G401 (cell line): ENCODE data around the gene CAPN15. TPM values are rescaled to one million over a fixed set of nuclear protein-coding genes. Genes with fewer than 3 reads are reported as not detected.

ENCODE experiments used
- DNase-seq: peaks from one replicate; pipeline ENCODE4 v3.0.0-alpha.2; 2015; ENCODE audit warnings: low spot score
- in situ Hi-C: cut with HindIII; loops from 2 replicates; pipeline ENCODE4 v1.10.0; 2016; ENCODE audit warnings: low sequenced_read_pairs, mixed read lengths
- total RNA-seq: library from RNA; depleted of rRNA; stranded (reverse); fragments of >200 nt; shearing (Covaris generic); gene quantifications from 2 replicates; pipeline ENCODE4 v1.2.3, GENCODE V29; 2014

Gene CAPN15
- total RNA-seq, 1 experiment from 2014 or later = 38.8 TPM

DNA sequence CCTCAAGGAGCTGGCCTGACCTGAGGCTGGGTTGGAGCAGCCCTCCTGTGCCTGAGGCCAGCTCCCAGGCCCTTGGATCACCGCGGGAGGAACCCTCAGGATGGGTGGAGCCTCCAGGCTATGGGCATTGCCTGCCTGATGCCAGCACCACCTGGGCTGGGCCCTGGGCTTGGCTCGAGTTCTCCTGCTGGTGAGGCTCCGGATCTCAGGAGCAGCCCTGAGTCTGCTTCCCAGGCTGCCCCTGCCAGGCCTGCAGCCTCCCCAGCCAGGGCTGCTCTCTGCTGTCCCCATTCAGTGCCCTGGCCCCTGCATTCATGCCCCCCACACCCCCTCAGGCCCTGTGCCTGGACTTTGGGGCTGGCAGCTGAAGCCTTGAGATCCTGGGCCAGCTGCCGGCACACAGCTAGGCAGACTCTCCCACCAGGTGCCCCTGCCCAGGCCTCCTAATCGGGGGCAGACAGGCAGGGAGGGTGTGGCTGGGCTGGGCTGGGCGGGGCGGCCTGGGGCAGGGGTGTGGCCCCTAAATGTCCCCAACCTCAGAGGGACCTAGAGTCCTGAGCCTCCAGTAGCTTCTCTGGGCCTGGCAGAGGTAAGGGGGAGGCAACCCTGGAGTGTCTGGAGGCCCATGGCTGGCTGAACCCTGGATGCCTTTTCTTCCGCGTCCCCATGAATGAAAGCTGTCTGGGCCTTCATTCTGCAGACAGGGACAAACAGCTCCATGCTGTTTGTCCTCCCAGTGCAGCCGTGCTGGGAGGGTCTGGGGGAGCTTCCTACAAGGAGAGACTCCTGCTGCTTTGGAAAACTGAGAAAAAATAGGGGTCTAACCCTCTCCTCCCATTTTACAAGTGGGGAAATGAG lies 41.1 kb downstream of the CAPN15 start:
- DNase-seq = peak; percentile 56

GRCh38 chr16:569445-570254 lies 42.1 kb downstream of the CAPN15 start, which contains the start of gene PIGQ:
TSS of gene PIGQ (plus strand) at chr16:569968. CDS start at chr16:574075, 4,107 bp downstream.
- no peak for DNase-seq
- in situ Hi-C loops = no loop called here

More for the DNA sequence above, 41.1 kb downstream of the CAPN15 start:
- in situ Hi-C loops = no loop called here

DNA sequence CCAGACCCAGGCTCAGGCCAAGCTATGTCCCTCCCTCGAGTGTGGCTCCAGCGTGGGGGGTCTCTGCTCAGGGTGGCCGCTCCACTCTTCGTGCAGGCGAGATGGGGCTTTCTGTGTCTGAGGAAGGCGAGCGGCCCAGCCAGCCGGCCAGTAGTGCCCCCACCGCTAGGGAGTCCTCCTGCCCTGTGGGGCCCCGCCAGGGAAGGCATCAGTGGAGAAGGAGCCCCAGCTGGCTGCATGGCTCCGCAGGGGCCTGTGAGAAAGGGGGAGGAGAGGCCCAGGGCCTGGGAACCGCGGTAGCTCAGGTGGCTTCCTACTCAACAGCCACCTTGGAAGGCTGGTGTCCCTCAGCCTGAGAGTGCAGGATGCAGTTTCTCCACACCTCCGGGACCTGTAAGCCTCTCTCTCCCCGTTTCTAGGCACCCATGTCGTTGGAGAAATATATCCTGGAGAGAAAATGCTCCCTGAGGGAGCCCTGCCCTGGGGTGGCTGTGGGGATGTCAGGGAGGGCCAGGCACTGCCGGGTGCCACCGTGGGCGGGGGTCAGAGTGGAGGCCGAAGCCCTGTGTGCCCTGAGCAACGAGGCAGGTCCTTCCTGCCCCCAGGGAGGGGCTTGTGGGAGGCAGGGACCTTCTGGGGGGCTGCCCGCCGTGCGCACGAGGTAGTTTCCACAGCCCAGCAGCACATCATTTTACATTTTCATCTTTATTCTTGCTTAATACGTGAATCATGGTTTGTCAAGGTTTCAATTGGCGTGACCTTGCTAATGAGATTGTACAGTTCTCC lies 45.5 kb downstream of the CAPN15 start:
- DNase-seq = no peak
- in situ Hi-C loops = no loop called here

DNA sequence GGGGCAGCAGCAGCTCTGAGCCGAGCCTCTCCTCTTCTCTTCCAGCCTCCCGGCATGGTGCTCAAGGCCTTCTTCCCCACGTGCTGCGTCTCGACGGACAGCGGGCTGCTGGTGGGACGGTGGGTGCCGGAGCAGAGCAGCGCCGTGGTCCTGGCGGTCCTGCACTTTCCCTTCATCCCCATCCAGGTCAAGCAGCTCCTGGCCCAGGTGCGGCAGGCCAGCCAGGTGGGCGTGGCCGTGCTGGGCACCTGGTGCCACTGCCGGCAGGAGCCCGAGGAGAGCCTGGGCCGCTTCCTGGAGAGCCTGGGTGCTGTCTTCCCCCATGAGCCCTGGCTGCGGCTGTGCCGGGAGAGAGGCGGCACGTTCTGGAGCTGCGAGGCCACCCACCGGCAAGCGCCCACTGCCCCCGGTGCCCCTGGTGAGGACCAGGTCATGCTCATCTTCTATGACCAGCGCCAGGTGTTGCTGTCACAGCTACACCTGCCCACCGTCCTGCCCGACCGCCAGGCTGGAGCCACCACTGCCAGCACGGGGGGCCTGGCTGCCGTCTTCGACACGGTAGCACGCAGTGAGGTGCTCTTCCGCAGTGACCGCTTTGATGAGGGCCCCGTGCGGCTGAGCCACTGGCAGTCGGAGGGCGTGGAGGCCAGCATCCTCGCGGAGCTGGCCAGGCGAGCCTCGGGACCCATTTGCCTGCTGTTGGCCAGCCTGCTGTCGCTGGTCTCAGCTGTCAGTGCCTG lies 46.7 kb downstream of the CAPN15 start:
- DNase-seq = no peak
- in situ Hi-C loops = no loop called here

DNA sequence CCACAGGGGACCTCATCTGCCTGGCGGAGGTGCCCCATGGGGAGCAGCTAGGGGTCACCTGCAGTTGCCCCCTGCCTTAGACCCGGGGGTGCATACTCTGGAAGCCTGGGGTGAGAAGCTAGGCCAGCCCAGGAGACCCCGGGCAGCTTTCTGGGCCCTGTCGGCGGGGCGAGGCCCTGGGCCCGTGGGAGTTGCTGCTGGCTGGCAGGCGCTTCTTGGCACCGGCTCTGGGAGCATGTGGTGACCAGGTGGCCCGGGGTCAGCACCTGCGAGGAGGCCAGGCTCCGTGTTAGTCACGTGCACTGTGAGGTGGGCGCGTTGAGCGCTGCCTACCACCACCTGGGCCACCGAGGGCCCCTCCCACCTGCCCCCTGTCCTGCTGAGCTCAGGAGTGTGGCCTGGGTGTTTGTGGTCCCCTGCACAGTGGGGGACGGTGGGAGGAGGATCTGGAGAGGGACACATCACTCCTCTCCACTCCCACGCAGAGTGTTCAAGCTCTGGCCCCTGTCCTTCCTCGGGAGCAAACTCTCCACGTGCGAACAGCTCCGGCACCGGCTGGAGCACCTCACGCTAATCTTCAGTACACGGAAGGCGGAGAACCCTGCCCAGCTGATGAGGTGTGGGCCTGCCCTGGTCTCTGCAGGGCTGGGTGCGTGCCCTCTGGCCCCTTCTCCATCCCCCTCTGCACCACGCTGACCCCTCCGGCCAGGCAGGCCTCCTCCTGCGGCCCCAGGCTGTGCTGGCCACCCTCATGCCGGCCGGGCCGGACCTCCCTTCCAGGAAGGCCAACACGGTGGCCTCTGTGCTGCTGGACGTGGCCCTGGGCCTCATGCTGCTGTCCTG lies 48.1 kb downstream of the CAPN15 start:
- in situ Hi-C loops = no loop called here
- DNase-seq = no peak

DNA sequence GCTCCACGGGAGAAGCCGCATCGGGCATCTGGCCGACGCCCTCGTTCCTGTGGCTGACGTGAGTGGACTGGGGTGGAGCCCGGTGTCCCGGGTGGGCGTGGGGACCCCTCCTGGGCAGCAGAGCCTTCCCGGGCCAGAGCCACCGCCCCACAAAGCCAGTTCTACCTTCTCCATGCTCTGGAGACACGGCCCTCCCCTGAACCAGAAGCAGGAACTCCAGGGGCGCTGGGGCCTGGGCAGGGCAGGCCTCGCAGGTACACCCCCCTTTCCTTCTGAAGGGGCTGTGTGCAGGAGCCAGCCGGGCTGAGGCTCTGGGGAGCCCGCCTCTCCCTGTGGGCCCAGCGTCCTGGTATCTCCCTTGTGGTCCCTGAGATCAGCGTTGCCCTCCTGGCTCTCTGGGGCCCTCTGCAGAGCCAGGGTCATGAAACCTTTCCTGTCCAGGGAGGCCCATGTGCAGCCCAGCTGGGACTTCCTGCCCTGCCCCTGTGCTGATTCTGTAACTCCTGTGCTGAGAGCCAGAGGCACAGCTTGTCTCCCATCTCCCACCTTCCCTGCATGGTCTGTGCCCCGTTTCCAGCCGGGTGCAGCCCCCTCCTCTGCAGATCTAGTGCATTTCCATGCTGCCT lies 48.8 kb downstream of the CAPN15 start:
- in situ Hi-C loops = no loop called here
- no peak for DNase-seq

DNA sequence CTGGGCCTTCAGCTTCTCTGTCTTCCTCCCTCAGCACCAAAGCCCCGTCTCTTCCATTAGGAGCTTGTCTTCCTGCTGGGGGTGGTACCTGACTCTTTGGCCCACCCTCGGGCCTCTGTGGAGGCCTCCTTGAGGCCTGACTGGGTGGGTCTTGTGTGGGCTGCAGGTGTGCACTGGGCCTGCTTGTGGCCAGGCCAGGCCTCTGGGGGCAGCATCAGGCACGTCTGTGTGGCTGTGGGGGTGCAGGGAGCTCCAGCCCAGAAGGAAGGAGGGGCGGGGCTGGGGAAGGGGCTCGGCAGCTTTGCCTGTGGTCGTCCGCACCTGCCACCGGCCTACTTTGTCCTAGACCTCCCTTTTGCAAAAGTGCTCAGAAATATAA lies 49.3 kb downstream of the CAPN15 start:
- in situ Hi-C loops = no loop called here
- DNase-seq = no peak

- in situ Hi-C loops = no loop called here
- DNase-seq = no peak
Measured at GRCh38 chr16:577796-578195, 50.3 kb downstream of the CAPN15 start.

GRCh38 chr16:578232-578869 lies 50.8 kb downstream of the CAPN15 start:
- in situ Hi-C loops = no loop called here

GRCh38 chr16:578870-579405 lies 51.4 kb downstream of the CAPN15 start:
- DNase-seq = peak; percentile 80
- in situ Hi-C loops = no loop called here

More at GRCh38 chr16:578232-578869, 50.8 kb downstream of the CAPN15 start:
- DNase-seq = no peak

- in situ Hi-C loops = no loop called here
- no peak for DNase-seq
Measured at GRCh38 chr16:580141-580945, 52.8 kb downstream of the CAPN15 start.

GRCh38 chr16:580946-581498 lies 53.5 kb downstream of the CAPN15 start:
- no peak for DNase-seq
- in situ Hi-C loops = no loop called here

DNA sequence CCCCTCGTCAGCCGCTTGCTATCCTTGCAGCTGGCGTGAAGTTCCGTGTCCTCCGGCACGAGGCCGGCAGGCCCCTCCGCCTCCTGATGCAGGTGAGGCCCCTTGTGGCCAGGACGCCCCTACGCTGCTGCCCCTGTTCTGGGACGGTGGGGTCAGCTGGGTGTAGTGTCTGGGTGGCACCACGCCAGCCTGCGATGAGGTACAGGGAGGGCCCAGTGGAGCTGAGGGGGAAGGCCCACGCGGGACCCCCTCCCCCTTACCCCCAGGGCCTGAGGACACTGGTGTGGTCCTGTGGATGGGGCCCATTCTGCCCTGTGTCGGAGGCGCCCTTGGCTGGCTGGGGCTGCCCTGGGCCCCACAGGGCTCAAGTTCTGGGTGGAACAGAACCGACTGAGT lies 54.7 kb downstream of the CAPN15 start:
- DNase-seq = no peak
- in situ Hi-C loops = no loop called here

DNA sequence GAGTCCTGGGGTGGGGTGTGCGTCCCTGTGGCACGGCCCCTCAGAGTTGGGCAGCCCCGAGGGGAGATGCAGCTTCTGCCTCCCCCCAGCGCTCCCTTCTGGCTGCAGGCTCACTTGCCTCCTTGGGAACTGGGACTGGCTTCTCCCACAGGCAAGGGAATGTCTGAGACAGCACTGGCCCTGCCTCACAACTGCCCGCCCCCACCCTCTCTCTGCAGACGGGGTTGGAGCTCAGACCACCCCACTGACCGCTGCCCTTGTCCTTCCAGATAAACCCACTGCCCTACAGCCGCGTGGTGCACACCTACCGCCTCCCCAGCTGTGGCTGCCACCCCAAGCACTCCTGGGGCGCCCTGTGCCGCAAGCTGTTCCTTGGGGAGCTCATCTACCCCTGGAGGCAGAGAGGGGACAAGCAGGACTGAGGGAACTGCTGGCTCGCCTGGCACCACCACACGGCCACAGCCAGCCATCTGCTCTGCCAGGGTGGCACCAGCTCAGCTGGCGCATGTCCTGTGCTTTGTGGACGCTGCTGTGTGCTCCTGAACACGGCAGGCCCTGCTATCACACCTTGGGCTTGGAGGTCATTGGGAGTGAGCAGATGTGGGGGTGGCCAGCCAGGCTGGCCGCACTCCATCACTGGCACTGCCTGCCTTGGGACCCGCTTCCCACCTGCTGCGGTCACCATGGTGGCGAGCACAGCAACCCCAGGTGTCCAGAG lies 55.3 kb downstream of the CAPN15 start:
- DNase-seq = peak; percentile 89
- in situ Hi-C loops = no loop called here

DNA sequence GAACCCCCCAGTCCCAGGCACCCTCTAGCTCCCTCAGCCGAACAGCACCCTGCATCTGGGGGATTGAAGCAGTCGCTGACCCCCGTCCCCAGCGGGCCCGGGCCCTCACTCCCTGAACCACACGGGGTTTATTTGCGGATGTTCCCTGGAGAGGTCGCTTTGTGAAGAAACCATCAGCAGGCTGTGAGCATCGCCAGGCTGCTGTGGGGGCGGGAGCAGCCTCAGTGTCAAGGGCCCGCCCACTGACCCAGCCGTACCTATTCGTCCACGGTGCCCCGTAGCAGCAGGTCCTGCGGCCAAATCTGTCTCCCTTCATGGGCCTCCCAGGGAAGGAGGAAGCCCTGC lies 55.9 kb downstream of the CAPN15 start:
- DNase-seq = no peak

More for the DNA sequence above, 55.9 kb downstream of the CAPN15 start:
- in situ Hi-C loops = no loop called here
